ENCODE data around the gene NCEH1.
"Not testable (repeated sequence)": the region's sequence is repeated elsewhere in the genome, so short reads cannot be mapped to it uniquely, and the experiment has no call there.

The NCEH1 gene

DNA sequence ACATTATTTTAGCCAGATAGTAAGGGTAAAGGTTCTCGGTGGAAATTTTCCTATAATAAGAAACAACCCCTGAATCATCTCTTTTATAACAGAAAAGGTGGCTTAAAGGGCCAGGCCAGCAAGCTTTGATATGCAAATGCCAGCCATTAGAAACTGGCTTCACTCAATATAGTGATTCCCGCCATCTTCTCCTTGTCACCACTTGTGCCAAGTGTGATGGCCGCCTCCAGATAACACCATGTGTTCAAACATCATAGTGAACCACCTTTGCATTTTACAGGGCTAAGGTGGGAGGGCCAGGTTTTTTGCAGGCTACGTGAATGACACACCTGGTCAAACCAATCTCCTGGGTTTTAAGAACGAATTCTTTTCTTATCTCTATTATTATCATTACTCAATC lies 31.3 kb downstream of the NCEH1 start:
- FAIRE-seq (no peak), DNase-seq (ENCODE audit: insufficient read length, low spot score) (no peak)

DNA sequence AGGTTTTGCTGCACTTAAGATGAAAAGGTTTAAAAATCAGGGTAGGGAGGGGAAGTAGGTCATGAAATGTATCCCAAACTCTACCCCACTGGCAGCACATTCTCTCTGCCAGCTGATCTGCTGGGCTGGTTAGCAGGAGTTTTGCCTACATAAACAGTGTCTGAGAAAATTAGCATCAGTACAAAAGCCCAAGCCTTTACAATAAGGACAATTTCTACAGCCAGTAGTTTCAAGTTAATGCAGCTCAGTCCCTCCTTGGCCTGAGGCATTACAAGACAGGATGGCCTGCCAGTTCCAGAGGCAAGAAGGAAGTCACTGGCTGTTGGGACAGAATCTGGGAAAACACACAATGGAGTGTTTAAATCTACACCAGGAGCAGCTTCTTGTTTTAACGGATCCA lies 32.8 kb downstream of the NCEH1 start:
- DNase-seq (ENCODE audit: insufficient read length, low spot score), result no peak
- no peak for FAIRE-seq

DNA sequence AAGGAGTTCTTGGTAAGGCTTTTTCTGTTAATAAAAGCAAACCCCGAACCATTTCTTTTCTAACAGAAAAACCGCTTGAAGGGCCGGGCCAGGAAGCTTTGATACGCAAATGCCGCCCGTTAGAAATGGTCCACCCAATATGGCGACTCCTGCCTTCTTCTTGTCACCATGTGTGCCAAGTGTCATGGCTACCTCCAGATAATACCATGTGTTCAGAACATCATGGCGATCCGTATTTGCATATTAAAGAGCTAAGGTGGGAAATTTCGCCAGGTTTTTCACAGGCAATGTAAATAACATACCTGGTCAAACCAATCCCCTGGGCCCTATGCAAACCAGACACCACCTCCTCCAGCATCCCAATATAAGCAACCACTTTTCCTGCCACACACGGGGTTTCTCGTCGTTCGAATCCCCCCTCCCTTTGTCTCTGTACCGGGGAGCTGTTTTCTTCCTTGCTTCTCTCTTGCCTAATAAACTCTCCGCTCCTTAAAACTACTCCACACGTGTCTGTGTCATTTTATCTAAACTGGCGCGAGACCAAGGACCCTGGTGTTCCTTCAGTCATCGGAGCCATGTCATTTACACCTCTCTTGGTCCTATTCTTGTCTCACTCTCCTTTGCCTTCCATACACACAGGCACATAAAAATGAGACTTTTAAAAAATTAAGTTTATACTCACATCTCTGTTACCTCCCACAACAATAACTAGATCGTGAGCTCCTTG lies 34.5 kb downstream of the NCEH1 start:
- FAIRE-seq, result no peak
- no peak for DNase-seq (ENCODE audit: insufficient read length, low spot score)

DNA sequence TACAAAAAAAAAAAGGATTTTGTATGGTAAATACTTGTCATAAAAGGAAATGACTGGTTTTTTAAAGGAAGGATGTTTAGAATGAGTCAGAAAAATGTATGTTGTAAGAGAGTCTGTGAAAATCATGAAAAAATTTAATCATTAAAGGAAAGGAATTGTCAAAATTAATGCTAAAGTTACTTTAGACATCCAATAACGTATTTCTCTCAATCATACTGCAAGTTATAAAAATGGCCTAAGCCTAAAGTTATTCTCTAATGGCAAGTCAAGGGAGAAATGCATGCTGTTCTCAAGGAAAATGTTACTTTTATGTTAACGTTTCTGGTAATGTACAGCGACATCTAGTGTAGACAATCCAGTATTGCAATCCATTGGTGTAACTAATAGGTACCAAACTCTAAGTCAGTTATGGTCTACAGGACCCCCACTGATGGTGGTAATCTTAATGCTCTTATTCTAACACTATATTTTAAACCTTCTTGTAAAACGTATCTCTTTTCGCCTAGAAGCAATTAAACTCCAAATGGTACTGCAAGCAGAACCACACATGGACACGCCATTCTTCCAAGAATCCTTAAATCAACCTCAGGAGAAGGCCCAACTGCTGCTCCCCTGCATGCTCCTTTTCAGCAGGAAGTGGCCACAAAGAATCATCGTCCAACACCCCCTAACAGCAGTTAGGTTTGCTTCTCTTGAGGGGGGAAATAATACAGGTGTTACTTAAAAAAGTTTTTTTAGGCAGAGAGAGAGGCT lies 35.2 kb downstream of the NCEH1 start:
- peak; percentile 78 for FAIRE-seq
- no peak for DNase-seq (ENCODE audit: insufficient read length, low spot score)

DNA sequence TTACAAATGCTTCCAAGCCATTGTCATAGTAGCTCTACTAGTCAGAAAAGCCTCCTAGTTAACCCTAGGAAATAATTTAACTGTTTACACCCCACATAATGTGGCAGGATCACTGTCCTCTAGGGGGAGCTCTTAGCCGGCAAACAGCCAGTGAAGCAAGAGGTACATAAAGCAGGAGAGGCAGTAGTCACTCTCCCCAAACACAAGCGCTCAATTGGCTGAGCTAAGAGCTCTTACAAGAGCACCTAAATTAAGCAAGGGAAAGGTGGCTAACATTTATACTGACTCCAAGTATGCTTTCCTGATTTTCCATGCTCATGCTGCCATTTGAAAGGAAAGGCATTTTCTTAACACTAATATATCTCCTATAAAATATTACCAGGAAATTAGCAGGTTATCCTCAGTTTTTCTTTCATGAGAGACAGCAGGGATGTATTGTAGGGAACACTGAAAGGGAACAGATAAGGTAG lies 37.6 kb downstream of the NCEH1 start:
- DNase-seq (ENCODE audit: insufficient read length, low spot score), result peak; percentile 40
- FAIRE-seq, result peak; percentile 67

DNA sequence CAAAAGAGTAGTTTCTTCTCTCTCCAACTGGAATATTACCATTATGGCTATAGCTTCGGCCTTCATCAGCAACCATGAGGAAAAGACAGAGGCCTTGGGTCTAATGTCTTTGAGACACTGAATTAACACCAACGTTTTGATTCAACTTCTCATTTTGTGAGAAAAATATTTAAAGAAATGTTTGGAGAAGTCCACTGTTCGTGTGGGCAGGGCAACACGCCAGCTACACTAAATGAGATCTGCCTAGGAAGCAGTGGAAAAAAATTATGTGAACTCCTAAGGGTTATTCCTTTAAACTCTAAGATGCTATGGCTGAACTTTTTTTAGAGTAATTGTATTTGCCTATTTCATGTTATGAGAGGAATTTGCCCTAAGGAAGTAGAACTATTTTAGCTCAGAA lies 41.8 kb downstream of the NCEH1 start:
- DNase-seq (ENCODE audit: insufficient read length, low spot score) (no peak), FAIRE-seq (no peak)

DNA sequence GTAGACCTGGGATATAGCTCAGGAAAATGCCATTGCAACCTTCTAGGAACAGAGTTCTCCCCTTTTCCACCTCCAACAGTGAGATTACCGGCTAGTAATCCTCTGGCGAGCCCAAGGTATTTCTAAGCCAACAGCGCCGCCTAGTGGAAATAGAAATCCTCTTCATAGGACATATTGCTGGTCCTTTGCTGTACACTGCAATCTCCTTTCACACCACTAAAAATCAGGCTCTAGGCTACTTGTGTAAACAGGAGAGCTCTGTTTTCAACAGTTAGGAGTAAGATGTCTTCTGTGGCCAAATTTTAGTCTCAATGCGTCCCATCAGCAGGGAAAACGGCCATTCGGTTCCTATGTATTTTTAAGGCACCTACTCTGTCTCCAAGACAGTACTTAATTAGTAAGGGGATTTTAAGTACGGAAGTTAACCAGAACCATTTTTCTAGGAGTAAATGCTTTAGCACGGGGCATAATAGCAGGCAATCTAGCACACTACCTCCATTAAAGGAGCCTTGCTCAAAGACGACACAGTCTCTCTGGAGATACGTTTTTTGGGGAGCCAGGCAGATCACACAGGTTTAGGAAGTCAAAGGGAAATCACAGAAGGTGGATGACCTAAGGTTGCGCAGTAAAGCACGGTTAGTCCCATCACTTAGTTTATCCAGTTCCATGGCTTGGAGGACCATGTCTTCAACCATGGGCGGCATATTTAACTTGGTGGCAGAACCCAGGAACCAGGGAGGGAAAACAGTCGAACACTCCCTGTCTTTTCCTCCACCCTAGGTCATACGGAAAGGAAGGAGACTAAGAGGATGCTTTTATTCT lies 43.8 kb downstream of the NCEH1 start:
- FAIRE-seq (peak; percentile 60), DNase-seq (ENCODE audit: insufficient read length, low spot score) (peak; percentile 48)

DNA sequence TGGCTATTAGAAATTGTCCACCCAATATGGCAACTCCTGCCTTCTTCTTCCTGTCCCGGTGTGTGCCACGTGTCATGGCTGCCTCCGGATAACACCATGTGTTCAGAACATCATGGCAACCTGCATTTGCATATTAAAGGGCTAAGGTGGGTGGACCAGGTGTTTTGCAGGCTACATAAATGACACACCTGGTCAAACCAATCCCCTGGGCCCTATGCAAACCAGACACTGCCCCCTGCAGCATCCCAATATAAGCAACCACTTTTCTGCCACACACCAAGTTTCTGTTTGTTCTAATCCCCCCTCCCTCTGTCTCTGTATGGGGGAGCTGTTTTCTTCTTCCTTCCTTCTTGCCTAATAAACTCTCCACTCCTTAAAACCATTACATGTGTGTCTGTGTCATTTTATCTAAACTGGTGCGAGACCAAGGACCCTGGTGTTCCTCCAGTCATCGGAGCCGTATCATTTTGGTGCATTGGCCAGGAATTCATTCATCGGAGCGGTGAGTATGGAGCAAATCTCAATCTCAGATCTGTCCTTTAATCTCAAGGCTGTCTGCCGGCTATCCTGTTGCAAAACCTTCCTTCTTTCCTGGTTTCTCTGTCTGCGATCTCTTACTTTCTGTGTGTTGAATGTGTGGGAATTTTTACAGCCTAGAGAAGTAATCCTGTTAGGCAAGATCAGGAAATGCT lies 44.5 kb downstream of the NCEH1 start:
- DNase-seq (ENCODE audit: insufficient read length, low spot score), result no peak
- FAIRE-seq, result no peak

DNA sequence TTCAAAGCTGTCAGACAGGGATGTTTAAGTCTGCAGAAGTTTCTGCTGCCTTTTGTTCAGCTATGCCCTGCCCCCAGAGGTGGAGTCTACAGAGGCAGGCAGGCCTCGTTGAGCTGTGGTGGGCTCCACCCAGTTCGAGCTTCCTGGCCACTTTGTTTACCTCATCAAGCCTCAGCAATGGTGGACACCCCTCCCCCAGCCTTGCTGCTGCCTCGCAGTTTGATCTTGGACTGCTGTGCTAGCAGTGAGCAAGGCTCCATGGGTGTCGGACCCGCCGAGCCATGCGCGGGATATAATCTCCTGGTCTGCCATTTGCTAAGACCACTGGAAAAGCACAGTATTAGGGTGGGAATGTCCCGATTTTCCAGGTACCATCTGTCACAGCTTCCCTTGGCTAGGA lies 45.4 kb downstream of the NCEH1 start:
- FAIRE-seq; DNase-seq (ENCODE audit: insufficient read length, low spot score): not testable (repeated sequence)

DNA sequence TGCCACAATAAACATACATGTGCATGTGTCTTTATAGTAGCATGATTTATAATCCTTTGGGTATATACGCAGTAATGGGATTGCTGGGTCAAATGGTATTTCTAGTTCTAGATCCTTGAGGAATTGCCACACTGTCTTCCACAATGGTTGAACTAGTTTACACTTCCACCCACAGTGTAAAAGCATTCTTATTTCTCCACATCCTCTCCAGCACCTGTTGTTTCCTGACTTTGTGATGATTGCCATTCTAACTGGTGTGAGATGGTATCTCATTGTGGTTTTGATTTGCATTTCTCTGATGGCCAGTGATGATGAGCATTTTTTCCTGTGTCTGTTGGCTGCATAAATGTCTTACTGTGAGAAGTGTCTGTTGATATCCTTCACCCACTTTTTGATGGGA lies 50.4 kb downstream of the NCEH1 start:
- DNase-seq (ENCODE audit: insufficient read length, low spot score); FAIRE-seq: not testable (repeated sequence)

DNA sequence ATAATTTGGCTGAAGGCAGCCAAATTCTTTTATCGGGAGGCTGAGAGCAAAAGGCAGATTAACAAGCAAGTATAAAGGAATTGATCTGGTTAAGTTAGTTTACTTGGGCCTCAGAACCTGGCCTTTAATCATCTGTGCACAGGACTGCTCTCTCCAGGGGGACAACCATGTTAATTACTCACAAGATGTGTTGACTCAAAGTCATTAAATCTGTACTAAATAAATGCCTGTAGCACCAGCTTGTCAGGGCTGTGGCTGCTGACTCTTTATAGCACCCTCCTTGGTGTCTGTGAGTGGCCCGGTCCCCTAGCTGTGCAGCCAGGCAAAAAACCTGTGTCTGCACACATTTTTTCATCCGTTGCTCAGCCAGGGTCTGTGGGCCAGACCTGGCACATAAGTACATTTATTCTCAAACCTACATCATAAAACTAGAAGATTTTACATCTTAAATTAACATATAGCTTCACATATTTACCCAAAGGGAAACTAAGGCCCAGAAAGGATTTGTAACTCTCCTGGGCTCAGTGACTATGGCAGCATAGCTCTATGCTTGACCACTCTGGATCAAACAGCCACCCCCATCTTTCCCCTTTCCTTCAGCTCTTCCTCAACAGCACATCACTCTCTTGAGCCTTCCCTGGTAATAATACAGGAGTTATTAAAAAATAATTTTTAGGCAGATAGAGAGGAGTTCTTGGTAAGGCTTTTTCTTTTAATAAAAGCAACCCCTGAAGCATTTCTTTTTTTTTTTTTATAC lies 51.4 kb downstream of the NCEH1 start:
- DNase-seq (ENCODE audit: insufficient read length, low spot score), result no peak
- no peak for FAIRE-seq

DNA sequence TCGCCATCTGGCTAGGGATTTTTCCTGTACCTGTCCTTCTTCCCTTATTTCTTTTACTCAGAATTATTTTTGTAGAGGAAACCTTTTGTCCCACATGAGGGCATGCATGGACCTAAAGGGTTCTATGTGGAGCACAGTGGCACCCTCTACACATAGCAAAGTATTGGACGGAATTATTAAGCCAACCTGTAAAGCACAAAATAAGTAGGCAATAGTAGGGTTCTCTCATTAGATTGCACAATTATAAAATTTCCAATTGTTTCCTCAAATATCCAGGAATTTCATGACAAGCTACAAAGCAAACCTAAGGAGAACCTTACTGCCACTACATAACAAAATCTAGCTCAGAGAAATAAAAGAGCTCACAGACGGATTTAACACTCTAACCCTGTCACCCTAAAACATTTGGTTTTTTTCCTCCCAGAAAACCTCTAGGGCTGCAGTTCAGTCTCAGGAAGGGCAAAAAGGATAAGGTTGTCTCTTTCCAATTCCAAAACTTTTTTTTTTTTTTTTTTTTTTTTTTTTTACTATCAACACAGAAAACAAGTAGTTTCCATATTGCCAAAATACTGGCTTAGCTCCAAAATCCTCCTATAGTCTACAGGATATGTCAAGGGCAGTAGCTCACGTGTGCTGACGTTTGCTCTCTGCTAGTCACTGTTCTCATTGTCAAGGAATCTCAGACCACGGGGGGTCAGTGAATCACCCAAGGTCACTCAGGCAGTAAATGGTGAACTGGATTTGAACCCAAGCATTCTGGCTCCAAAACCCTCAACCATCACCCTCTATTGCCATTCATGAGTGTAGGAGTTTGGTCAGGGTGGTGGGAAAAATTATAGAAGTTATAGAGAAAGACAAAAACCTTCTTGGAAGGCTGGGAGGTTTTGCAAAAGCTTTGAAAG lies 52.3 kb downstream of the NCEH1 start:
- no peak for FAIRE-seq
- no peak for DNase-seq (ENCODE audit: insufficient read length, low spot score)

DNA sequence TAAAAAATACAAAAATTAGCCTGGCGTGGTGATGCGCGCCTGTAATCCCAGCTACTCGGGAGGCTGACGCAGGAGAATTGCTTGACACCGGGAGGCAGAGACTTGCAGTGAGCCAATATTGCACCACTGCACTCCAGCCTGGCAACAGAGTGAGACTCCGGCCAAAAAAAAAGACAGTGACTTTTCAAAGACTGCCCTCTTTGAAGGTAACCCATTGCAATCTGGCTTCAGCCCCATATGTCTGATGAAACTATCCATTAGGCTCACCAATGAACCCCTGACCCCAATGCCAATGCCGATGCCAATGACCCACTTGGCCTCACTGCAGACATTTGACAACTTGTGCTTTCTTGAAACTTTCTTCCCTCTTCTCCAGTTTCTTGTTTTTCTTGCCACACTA lies 54.3 kb downstream of the NCEH1 start:
- FAIRE-seq (no peak), DNase-seq (ENCODE audit: insufficient read length, low spot score) (no peak)

DNA sequence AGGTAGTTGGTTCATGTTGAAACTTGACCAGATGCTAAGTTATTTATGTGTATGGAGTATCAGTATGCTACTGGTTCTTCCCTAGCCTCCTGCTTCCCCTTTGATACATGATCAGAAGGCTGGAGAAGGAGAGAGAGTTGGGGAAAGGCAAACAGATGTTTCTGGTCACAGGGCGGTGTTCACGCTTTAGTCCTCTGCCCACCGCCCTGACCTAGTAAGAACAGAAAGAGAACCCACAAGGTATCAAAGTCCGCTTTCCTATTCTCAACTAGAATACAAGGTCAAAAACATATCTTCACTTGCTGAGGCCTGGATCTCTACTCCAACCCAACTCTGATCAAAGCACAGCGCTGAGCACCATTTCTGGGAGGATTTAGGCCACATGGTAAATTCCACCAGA lies 55.5 kb downstream of the NCEH1 start:
- no peak for FAIRE-seq
- no peak for DNase-seq (ENCODE audit: insufficient read length, low spot score)

DNA sequence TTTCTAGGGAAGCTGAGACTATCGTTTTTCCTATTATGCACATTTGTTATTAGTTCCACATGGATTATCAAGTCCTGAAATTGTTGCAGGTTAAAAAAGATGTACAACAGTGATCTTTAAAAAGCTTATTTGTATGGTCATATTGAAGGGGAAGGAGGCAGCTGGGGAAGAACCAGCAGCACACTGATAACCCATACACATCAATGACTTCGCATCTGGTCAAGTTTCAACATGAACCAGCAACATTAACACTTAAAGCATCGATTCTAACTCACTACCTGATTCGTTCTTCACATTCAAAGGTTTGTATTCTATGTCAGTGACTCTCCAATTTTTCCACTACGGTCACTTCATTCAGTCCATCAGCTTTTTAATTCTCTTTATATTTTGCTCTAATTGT lies 56.4 kb downstream of the NCEH1 start:
- no peak for DNase-seq (ENCODE audit: insufficient read length, low spot score)
- no peak for FAIRE-seq

DNA sequence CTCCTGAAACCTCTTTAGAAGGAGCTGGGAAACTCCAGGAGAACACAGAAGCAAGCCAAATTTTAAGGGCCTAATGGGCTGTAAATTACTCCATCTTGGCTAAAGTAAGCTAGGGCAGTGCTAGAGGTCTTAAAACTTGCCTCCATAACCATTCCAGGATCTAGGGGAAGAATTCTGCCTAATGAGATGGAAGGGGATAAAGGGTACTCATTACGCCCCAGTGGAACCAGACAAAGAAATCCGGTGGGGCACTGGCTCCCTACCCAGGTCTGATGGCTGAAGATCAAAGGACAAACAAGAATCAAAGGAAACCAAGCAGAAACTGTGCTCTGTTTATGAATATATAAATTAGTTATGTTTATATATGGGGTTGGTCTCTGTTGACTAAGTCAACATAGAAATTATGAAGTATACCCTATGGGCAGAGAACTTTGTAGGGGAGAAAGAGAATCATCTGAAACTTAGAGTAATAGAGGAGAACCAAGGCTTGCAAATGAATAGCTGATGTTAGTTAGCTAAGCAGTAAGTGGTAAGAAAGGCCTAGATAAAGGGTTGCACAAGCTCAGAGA lies 57.8 kb downstream of the NCEH1 start:
- no peak for DNase-seq (ENCODE audit: insufficient read length, low spot score)
- FAIRE-seq, result no peak

DNA sequence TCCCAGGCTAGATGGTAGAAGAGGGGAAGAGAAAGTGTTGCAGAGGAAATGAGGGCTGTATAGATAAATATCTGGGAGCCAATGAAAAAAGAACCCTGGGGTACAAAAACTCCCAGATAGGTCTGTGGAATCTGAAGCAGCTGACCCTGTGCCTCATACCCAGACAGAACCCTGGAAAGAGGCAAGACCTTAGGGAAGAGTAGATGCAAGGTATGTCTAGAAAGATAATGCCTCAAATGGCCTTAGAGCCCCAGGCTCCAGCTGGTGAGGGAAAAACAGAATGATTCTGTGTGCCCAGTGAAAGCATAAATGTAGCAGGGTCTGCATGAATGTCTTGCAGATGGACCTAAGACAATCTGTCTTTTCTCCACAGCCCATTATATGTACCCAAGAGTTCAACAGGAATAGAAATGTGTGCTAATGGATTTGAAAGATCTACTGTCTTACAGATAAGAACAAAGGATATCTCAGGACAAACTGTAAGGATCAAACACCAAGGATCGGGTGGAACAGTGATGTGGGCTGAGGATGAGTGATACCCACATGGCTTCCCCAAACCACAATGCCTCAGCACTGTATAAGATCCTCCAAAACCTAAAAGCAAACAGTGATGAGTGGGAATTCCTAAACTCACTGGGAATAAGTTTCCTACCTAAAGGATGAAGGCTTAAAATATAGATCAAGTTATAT lies 58.8 kb downstream of the NCEH1 start:
- no peak for DNase-seq (ENCODE audit: insufficient read length, low spot score)
- no peak for FAIRE-seq

DNA sequence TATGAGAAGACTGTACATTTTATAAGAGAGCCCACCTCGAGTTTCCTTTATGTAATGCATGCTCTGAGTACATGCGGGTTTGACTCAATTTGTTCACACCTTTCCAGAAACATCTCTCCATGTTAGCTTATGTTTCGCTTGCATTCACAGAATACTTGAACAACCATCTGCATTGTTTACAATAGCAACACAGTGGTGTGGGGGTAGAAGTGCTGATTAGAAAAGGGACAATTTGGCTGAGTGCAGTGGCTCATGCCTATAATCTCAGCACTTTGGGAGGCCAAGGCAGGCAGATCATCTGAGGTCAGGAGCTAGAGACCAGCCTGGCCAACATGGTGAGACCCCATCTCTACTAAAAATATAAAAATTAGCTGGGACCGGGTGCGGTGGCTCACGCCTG lies 60.9 kb downstream of the NCEH1 start:
- no peak for DNase-seq (ENCODE audit: insufficient read length, low spot score)

More for the DNA sequence above, 60.9 kb downstream of the NCEH1 start:
- no peak for FAIRE-seq
